ENCODE results near the gene CEP41.

- TF ChIP-seq CTCF (IDR thresholded peaks at IDR 0.05; ENCODE audit: low read length) (no peak), EZH2 (IDR thresholded peaks at IDR 0.05; ENCODE audit: borderline replicate concordance, low read length) (no peak)
Observed at GRCh38 chr7:130423501-130424037, 17.2 kb downstream of the CEP41 start.

Measured in OCI-LY1 (cell line).